ENCODE data around the gene EXOC3. TPM values are rescaled to one million over a fixed set of nuclear protein-coding genes. Genes with fewer than 3 reads are reported as not detected.
A peak's percentile ranks its signal among the peaks of the same experiment; 100 is the strongest.

The EXOC3 gene
- total and polyA plus RNA-seq, 2 of the 8 experiments (the other 6 are each of a cell fraction or from before 2014, with no cell fraction given), result 14.4 to 30.0 TPM

- CTCF ChIA-PET (ENCODE audit: partially characterized antibody), result interaction anchor here (0.6 to 2.8 kb wide), 8 partner anchors 10 to 147 kb away, joined by 3 to 13 read pairs (median 4); partner anchors contain the start of gene AHRR
- TF ChIP-seq E2F6 (IDR thresholded peaks at IDR 0.05) (peak; percentile 83), NANOG (IDR thresholded peaks at IDR 0.05; ENCODE audit: insufficient read depth, low read depth, low read length, poor library complexity, severe bottlenecking) (peak; percentile 15), RNF2 (IDR thresholded peaks at IDR 0.05; ENCODE audit: borderline replicate concordance, low read depth, low read length, missing control alignments, poor library complexity, severe bottlenecking) (no peak), PHF8 (conservative IDR thresholded peaks at IDR 0.05; ENCODE audit: low read depth, low read length) (no peak)
Observed at GRCh38 chr5:399296-400281, 43.4 kb upstream of the EXOC3 start.

More at GRCh38 chr5:399296-400281, 43.4 kb upstream of the EXOC3 start:
- Histone ChIP-seq H2BK15ac (ENCODE audit: low read length) (peak overlapping the region; percentile 46; the same call in 1 of the 2 replicates), H3K79me1 (ENCODE audit: low read depth, low read length) (no peaks in the 10 kb centered on the region), H3K14ac (ENCODE audit: insufficient read length) (no peak overlapping the region), H4K20me1 (replicated peaks in 1 of 2; ENCODE audit: control insufficient read depth in 1 of 2, insufficient read depth in 2 of 2, low read length in 2 of 2) (no peaks in the 10 kb centered on the region), H3K9ac (replicated peaks in 1 of 4; ENCODE audit: extremely low read depth in 1 of 4, low read depth in 3 of 4, low read length in 3 of 4) (peak overlapping the region in 2 of 4 experiments; percentile 29 to 40; a peak in 3 of 7 replicates), H3K4me3 (ENCODE audit: extremely low read depth in 1 of 4, insufficient read depth in 2 of 4, low read depth in 3 of 4, low read length in 4 of 4) (peak overlapping the region in 3 of 4 experiments; percentile 23 to 35 (median 32); a peak in 5 of 8 replicates), H4K91ac (replicated peaks; ENCODE audit: insufficient read length, low read length) (no peak overlapping the region), H2BK120ac (replicated peaks; ENCODE audit: low read depth, low read length) (no peak overlapping the region), H3K4me2 (ENCODE audit: insufficient read depth in 1 of 2, low read depth in 2 of 2, low read length in 2 of 2) (peak overlapping the region; percentile 14 to 53), H3K9me3 (ENCODE audit: insufficient read depth in 2 of 2, low read depth in 1 of 2, low read length in 1 of 2) (no peaks in the 10 kb centered on the region), H2BK5ac (ENCODE audit: low read depth, low read length) (peak overlapping the region; percentile 39; the same call in 1 of the 2 replicates), H3K27ac (ENCODE audit: low read depth, low read length) (peak overlapping the region; percentile 69), H3K36me3 (ENCODE audit: control insufficient read depth in 2 of 4, insufficient read depth in 4 of 4, low read length in 3 of 4) (no peaks in the 10 kb centered on the region), H2AK5ac (ENCODE audit: low read depth, low read length) (no peak overlapping the region), H4K5ac (ENCODE audit: insufficient read length, low read depth, low read length) (no peak overlapping the region), H3K18ac (ENCODE audit: extremely low read depth, low read length) (0 out of 2 replicates have a peak overlapping the region, but pooled peaks have one; percentile 24), H3K56ac (replicated peaks; ENCODE audit: insufficient read length, low read depth, low read length) (no peak overlapping the region), H2BK12ac (ENCODE audit: low read depth, low read length) (peak overlapping the region; percentile 94; the same call in 1 of the 2 replicates), H3K4ac (replicated peaks; ENCODE audit: insufficient read length, low read depth, low read length) (no peak overlapping the region), H3K4me1 (replicated peaks in 1 of 4; ENCODE audit: control insufficient read depth in 3 of 4, insufficient read depth in 4 of 4, low read length in 3 of 4) (peaks cover 0 to 16% (median 11%) of the 10 kb centered on the region in 4 experiments; a peak in 5 of 7 replicates), H3K23me2 (ENCODE audit: low read depth, low read length) (no peaks in the 10 kb centered on the region), H2BK20ac (ENCODE audit: low read length) (0 out of 2 replicates have a peak overlapping the region, but pooled peaks have one; percentile 32), H3K23ac (ENCODE audit: insufficient read length) (no peak overlapping the region), H3K79me2 (ENCODE audit: control insufficient read depth in 1 of 2, insufficient read depth in 2 of 2, low read length in 2 of 2) (no peaks in the 10 kb centered on the region), H3K27me3 (replicated peaks in 1 of 4; ENCODE audit: control insufficient read depth in 3 of 4, extremely low read depth in 1 of 4, insufficient read depth in 3 of 4, low read length in 3 of 4) (peaks cover 0 to 3% (median 2%) of the 10 kb centered on the region in 4 experiments; a peak in 3 of 7 replicates), H2AFZ (ENCODE audit: low read length) (no peak overlapping the region; the same call in 1 of the 2 replicates), H4K8ac (ENCODE audit: extremely low read depth, insufficient read depth, low read length) (peak overlapping the region; percentile 86)
- WGBS, 2 experiments (ENCODE audit: extremely low coverage in 1 of 2, insufficient coverage in 1 of 2, insufficient read length in 1 of 2, insufficient replicate concordance in 2 of 2, low coverage in 1 of 2, low lambda C conversion rate in 2 of 2, missing lambda C conversion rate in 1 of 2), result 51% methylated on average over 41 of the region's 45 CpGs; no CpG with 5 or more reads in 1 of the 2 experiments
- FAIRE-seq, result no peak
- POLR2A ChIA-PET (ENCODE audit: partially characterized antibody), result interaction anchor here (0.8 to 1.2 kb wide), 4 partner anchors 15 to 35 kb away, joined by 3 to 5 read pairs (median 4); no protein-coding TSS in a partner anchor
- peak; percentile 31 to 82 for DNase-seq (ENCODE audit: low read depth in 1 of 2, low spot score in 2 of 2)
